ENCODE results near the gene ZDHHC5. TPM values are rescaled to one million over a fixed set of nuclear protein-coding genes. Genes with fewer than 3 reads are reported as not detected.

The ZDHHC5 gene
- total and polyA plus RNA-seq, 2 of the 13 experiments (the other 11 are each of a cell fraction or from before 2014, with no cell fraction given): 26.6 to 34.0 TPM

DNA sequence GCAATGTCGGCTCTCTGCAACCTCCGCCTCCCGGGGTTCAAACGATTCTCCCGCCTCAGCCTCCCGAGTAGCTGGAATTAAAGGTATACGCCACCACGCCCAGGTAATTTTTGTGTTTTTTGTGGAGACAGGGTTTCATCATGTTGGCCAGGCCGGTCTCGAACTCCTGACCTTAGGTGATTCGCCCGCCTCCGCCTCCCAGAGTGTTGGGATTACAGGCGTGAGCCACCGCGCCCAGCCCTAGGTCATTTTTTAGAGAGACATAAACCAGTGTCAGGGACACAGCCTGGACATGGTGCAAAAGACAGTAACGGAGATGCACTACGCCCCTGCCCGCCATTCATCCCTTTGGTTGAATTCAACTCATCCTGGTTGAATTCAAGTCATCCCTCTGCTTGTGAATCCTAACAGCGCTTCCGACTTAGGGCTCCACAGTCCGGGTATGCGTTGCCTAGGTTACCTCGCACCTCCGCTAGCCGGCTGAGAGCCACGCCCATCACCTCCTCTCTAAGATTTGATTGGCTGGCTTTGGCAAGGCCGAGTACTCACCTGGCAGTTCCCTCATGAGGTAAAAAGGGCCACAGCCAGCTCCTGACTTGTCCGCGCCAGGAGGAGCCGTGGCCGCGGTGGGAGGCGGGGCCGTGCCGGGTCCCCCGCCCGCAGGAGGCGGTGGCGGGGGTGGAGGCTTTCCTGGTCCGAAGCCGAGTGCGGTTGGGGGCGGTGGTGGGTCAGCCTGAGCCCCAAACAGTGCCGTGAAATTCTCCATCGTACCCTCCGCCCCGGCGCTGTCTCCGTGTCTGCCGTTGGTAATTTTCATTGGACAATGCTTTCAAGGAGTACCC is 43.7 kb downstream of the ZDHHC5 start, which contains the start of gene MED19 (continued):
- TF ChIP-seq, protein P1, sequence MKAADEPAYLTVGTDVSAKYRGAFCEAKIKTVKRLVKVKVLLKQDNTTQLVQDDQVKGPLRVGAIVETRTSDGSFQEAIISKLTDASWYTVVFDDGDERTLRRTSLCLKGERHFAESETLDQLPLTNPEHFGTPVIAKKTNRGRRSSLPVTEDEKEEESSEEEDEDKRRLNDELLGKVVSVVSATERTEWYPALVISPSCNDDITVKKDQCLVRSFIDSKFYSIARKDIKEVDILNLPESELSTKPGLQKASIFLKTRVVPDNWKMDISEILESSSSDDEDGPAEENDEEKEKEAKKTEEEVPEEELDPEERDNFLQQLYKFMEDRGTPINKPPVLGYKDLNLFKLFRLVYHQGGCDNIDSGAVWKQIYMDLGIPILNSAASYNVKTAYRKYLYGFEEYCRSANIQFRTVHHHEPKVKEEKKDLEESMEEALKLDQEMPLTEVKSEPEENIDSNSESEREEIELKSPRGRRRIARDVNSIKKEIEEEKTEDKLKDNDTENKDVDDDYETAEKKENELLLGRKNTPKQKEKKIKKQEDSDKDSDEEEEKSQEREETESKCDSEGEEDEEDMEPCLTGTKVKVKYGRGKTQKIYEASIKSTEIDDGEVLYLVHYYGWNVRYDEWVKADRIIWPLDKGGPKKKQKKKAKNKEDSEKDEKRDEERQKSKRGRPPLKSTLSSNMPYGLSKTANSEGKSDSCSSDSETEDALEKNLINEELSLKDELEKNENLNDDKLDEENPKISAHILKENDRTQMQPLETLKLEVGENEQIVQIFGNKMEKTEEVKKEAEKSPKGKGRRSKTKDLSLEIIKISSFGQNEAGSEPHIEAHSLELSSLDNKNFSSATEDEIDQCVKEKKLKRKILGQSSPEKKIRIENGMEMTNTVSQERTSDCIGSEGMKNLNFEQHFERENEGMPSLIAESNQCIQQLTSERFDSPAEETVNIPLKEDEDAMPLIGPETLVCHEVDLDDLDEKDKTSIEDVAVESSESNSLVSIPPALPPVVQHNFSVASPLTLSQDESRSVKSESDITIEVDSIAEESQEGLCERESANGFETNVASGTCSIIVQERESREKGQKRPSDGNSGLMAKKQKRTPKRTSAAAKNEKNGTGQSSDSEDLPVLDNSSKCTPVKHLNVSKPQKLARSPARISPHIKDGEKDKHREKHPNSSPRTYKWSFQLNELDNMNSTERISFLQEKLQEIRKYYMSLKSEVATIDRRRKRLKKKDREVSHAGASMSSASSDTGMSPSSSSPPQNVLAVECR (CRISPR knock-in tag; IDR thresholded peaks at IDR 0.05; ENCODE audit: borderline replicate concordance): peak; percentile 71
- TF ChIP-seq ZBTB8A (CRISPR knock-in tag; IDR thresholded peaks at IDR 0.05; ENCODE audit: borderline replicate concordance, low read depth) (no peak), ASH2L (IDR thresholded peaks at IDR 0.05; ENCODE audit: insufficient read length, low read depth, low read length) (peak; percentile 87), ZNF232 (CRISPR knock-in tag; IDR thresholded peaks at IDR 0.05; ENCODE audit: borderline replicate concordance) (no peak), KDM3A (CRISPR knock-in tag; IDR thresholded peaks at IDR 0.05; ENCODE audit: low read depth) (peak; percentile 19; the same call in 1 of the 2 replicates), MEIS1 (CRISPR knock-in tag; IDR thresholded peaks at IDR 0.05; ENCODE audit: borderline replicate concordance) (no peak)
- TF ChIP-seq, protein P2, sequence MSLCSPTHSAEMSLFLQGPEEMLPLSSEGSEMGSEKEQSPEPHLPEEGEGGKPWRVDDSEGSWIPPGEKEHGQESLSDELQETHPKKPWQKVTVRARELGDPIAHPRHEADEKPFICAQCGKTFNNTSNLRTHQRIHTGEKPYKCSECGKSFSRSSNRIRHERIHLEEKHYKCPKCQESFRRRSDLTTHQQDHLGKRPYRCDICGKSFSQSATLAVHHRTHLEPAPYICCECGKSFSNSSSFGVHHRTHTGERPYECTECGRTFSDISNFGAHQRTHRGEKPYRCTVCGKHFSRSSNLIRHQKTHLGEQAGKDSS (CRISPR knock-in tag; IDR thresholded peaks at IDR 0.05; ENCODE audit: borderline replicate concordance, low read depth): no peak
- TF ChIP-seq, protein P3, sequence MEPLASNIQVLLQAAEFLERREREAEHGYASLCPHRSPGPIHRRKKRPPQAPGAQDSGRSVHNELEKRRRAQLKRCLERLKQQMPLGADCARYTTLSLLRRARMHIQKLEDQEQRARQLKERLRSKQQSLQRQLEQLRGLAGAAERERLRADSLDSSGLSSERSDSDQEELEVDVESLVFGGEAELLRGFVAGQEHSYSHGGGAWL (CRISPR knock-in tag; IDR thresholded peaks at IDR 0.05): peak; percentile 31; the same call in 1 of the 2 replicates
- TF ChIP-seq, protein P4, sequence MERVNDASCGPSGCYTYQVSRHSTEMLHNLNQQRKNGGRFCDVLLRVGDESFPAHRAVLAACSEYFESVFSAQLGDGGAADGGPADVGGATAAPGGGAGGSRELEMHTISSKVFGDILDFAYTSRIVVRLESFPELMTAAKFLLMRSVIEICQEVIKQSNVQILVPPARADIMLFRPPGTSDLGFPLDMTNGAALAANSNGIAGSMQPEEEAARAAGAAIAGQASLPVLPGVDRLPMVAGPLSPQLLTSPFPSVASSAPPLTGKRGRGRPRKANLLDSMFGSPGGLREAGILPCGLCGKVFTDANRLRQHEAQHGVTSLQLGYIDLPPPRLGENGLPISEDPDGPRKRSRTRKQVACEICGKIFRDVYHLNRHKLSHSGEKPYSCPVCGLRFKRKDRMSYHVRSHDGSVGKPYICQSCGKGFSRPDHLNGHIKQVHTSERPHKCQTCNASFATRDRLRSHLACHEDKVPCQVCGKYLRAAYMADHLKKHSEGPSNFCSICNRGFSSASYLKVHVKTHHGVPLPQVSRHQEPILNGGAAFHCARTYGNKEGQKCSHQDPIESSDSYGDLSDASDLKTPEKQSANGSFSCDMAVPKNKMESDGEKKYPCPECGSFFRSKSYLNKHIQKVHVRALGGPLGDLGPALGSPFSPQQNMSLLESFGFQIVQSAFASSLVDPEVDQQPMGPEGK (CRISPR knock-in tag; IDR thresholded peaks at IDR 0.05): peak; percentile 55
- TF ChIP-seq, protein P5, sequence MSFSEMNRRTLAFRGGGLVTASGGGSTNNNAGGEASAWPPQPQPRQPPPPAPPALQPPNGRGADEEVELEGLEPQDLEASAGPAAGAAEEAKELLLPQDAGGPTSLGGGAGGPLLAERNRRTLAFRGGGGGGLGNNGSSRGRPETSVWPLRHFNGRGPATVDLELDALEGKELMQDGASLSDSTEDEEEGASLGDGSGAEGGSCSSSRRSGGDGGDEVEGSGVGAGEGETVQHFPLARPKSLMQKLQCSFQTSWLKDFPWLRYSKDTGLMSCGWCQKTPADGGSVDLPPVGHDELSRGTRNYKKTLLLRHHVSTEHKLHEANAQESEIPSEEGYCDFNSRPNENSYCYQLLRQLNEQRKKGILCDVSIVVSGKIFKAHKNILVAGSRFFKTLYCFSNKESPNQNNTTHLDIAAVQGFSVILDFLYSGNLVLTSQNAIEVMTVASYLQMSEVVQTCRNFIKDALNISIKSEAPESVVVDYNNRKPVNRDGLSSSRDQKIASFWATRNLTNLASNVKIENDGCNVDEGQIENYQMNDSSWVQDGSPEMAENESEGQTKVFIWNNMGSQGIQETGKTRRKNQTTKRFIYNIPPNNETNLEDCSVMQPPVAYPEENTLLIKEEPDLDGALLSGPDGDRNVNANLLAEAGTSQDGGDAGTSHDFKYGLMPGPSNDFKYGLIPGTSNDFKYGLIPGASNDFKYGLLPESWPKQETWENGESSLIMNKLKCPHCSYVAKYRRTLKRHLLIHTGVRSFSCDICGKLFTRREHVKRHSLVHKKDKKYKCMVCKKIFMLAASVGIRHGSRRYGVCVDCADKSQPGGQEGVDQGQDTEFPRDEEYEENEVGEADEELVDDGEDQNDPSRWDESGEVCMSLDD (CRISPR knock-in tag; IDR thresholded peaks at IDR 0.05; ENCODE audit: borderline replicate concordance): no peak
- TF ChIP-seq, protein P6, sequence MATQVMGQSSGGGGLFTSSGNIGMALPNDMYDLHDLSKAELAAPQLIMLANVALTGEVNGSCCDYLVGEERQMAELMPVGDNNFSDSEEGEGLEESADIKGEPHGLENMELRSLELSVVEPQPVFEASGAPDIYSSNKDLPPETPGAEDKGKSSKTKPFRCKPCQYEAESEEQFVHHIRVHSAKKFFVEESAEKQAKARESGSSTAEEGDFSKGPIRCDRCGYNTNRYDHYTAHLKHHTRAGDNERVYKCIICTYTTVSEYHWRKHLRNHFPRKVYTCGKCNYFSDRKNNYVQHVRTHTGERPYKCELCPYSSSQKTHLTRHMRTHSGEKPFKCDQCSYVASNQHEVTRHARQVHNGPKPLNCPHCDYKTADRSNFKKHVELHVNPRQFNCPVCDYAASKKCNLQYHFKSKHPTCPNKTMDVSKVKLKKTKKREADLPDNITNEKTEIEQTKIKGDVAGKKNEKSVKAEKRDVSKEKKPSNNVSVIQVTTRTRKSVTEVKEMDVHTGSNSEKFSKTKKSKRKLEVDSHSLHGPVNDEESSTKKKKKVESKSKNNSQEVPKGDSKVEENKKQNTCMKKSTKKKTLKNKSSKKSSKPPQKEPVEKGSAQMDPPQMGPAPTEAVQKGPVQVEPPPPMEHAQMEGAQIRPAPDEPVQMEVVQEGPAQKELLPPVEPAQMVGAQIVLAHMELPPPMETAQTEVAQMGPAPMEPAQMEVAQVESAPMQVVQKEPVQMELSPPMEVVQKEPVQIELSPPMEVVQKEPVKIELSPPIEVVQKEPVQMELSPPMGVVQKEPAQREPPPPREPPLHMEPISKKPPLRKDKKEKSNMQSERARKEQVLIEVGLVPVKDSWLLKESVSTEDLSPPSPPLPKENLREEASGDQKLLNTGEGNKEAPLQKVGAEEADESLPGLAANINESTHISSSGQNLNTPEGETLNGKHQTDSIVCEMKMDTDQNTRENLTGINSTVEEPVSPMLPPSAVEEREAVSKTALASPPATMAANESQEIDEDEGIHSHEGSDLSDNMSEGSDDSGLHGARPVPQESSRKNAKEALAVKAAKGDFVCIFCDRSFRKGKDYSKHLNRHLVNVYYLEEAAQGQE (IDR thresholded peaks at IDR 0.05; ENCODE audit: borderline replicate concordance in 1 of 2, low read depth in 1 of 2, low read length in 2 of 2): no peak
